Hematopoietic multipotent progenitor cell treated with erythropoietin and hydrocortisone succinate and interleukin-3 and kit ligand, for 4 days (in vitro differentiated cells): ENCODE results near the gene THADA.

Experiments used
- DNase-seq: peaks from one replicate; pipeline ENCODE4 v3.0.0-alpha.2; 2015

The THADA gene

GRCh38 chr2:43233218-43234212 lies 362.3 kb downstream of the THADA start:
- DNase-seq = peak; percentile 66

- DNase-seq = no peak
Observed at GRCh38 chr2:43230951-43231827, 364.6 kb downstream of the THADA start.

GRCh38 chr2:43230351-43230885 lies 365.4 kb downstream of the THADA start:
- no peak for DNase-seq

GRCh38 chr2:43228756-43229659 lies 366.8 kb downstream of the THADA start:
- DNase-seq = peak; percentile 30

GRCh38 chr2:43228321-43228751 lies 367.5 kb downstream of the THADA start:
- DNase-seq = peak; percentile 80

- no peak for DNase-seq
Observed at GRCh38 chr2:43227830-43228281, 368.0 kb downstream of the THADA start.

- DNase-seq = peak; percentile 95
Observed at GRCh38 chr2:43226955-43227829, 368.6 kb downstream of the THADA start.

GRCh38 chr2:43226558-43226954 lies 369.3 kb downstream of the THADA start, which contains the start of gene ZFP36L2:
Gene ZFP36L2 (minus strand): TSS chr2:43226606. CDS start chr2:43226315, 291 bp downstream.
- DNase-seq = peak; percentile 98

GRCh38 chr2:43225788-43226557 lies 369.9 kb downstream of the THADA start:
- DNase-seq = peak; percentile 85

- peak; percentile 83 for DNase-seq
Observed at GRCh38 chr2:43225093-43225787, 370.6 kb downstream of the THADA start.

GRCh38 chr2:43224571-43225092 lies 371.2 kb downstream of the THADA start:
- peak; percentile 77 for DNase-seq

GRCh38 chr2:43224131-43224570 lies 371.7 kb downstream of the THADA start:
- peak; percentile 93 for DNase-seq

GRCh38 chr2:43223521-43224001 lies 372.3 kb downstream of the THADA start:
- peak; percentile 65 for DNase-seq

GRCh38 chr2:43222475-43223309 lies 373.1 kb downstream of the THADA start:
- DNase-seq = peak; percentile 67

- DNase-seq = peak; percentile 94
Observed at GRCh38 chr2:43221763-43222474, 373.9 kb downstream of the THADA start.

GRCh38 chr2:43221124-43221762 lies 374.6 kb downstream of the THADA start:
- peak; percentile 92 for DNase-seq

GRCh38 chr2:43220760-43221123 lies 375.1 kb downstream of the THADA start:
- DNase-seq = no peak
